ACC112 (cell line): Measurements from ENCODE around the gene NHSL1.
A peak's percentile ranks its signal among the peaks of the same experiment; 100 is the strongest.

Experiments
- H2AFZ ChIP-seq: fragments of 200-600 bp; sonication (generic); one replicate; pipeline ENCODE4 v1.6.0; 2017; ENCODE audit warnings: antibody characterized with exemption, low read length; ENCODE audit not compliant: unreplicated experiment
- H3K27ac ChIP-seq: fragments of 200-600 bp; sonication (generic); 2 replicates; pipeline ENCODE4 v1.5.1; 2014; ENCODE audit warnings: low read depth, mild to moderate bottlenecking, antibody characterized with exemption, low read length, moderate library complexity
- H3K27me3 ChIP-seq: fragments of 200-600 bp; sonication (generic); 2 replicates; pipeline ENCODE4 v1.6.1; 2014; ENCODE audit warnings: mild to moderate bottlenecking, antibody characterized with exemption, low read length, moderate library complexity, mixed read lengths; ENCODE audit not compliant: insufficient read depth
- H3K36me3 ChIP-seq: fragments of 200-600 bp; sonication (generic); 2 replicates; pipeline ENCODE4 v1.6.1; 2016; ENCODE audit warnings: mild to moderate bottlenecking, antibody characterized with exemption, low read length, moderate library complexity, mixed read lengths; ENCODE audit not compliant: insufficient read depth
- H3K4me1 ChIP-seq: fragments of 200-600 bp; sonication (generic); one replicate; pipeline ENCODE4 v1.6.1; 2016; ENCODE audit warnings: low read length, mixed read lengths; ENCODE audit not compliant: insufficient read depth, unreplicated experiment, control insufficient read depth
- H3K4me3 ChIP-seq: fragments of 200-600 bp; sonication (generic); 2 replicates; pipeline ENCODE4 v1.5.1; 2014; ENCODE audit warnings: mild to moderate bottlenecking, low read depth, low read length
- H3K79me2 ChIP-seq: fragments of 200-600 bp; sonication (generic); one replicate; pipeline ENCODE4 v1.6.0; 2016; ENCODE audit warnings: low read length; ENCODE audit not compliant: control insufficient read depth, unreplicated experiment, insufficient read depth

The NHSL1 gene

GRCh38 chr6:138374230-138374629 lies 125.1 kb downstream of the NHSL1 start:
- H3K4me1 ChIP-seq, result peaks cover 18% of the 10 kb centered on the region
- H3K27ac ChIP-seq, result no peak overlapping the region
- H2AFZ ChIP-seq, result no peak overlapping the region
- H3K4me3 ChIP-seq, result no peak overlapping the region
- H3K27me3 ChIP-seq, result no peaks in the 10 kb centered on the region
- H3K79me2 ChIP-seq, result no peaks in the 10 kb centered on the region
- no peaks in the 10 kb centered on the region for H3K36me3 ChIP-seq

GRCh38 chr6:138372711-138373463 lies 126.4 kb downstream of the NHSL1 start:
- no peak overlapping the region for H3K27ac ChIP-seq
- peak overlapping the region; percentile 24 for H2AFZ ChIP-seq
- H3K27me3 ChIP-seq, result no peaks in the 10 kb centered on the region
- peaks cover 18% of the 10 kb centered on the region for H3K4me1 ChIP-seq
- no peak overlapping the region for H3K4me3 ChIP-seq
- H3K36me3 ChIP-seq, result no peaks in the 10 kb centered on the region
- H3K79me2 ChIP-seq, result no peaks in the 10 kb centered on the region
